Hippocampal formation (tissue), 2 donors: ENCODE measurements around the gene RNF207.

Source experiments
- DNase-seq, 2 donors: peaks; one replicate each; lab custom pipeline; 2025; lab: John Stamatoyannopoulos, UW

RNF207 gene

DNA sequence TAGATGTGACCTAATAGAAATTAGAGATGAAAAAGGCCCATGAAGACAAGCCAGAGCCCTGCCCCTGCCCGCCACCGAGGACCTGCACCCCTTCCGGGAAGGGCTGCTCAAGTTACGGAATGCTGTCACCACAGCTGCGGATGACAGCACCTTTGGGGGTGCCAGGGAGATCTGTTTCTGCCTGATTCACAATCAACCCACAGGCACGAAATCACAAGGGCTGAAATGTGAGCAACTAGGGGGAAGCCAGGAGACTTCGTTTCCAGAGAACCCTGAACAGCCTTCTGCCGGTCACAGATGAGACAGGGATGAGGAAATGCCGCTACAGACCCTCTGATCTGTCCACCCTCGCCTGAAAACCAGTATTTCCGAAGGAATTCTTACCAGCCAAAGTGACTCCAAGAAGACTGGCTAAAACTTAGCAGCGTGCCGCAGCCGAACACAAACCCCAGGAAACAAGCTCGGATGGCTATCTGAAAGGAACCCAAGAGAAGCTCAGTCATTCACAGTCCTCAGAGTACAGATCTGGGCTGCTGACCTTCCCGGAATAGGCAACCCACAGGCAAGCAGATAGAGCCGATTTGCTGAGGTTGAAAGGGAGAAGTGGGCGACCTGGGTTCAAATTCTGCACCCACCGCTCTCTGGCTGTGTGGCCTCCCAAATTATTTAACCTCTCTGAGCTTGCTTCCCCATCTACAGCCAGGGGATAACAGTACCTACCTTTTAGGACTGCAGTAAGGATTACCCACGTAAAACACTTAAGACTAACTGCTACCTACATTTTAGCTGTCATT is 28.8 kb downstream of the RNF207 start:
- no peak for DNase-seq

DNA sequence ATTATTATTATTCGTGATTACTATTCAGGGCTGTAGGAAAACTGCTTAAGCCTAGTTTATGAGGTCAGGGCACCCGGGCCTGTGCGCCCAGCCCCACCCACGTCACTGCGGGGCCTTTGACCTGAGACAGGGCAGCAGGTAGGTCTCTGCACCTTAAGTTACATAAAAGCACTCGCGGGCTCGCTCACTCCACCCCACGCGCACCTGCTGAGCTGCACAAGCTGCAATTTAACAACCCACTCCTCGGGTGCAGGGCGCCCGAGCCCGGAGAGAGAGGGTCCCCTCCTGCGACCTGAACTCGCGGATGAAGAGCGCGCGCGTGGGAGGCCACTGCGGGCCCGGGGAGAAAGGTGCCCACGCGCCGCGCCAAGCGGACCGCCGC is 29.4 kb downstream of the RNF207 start:
- DNase-seq: no peak

DNA sequence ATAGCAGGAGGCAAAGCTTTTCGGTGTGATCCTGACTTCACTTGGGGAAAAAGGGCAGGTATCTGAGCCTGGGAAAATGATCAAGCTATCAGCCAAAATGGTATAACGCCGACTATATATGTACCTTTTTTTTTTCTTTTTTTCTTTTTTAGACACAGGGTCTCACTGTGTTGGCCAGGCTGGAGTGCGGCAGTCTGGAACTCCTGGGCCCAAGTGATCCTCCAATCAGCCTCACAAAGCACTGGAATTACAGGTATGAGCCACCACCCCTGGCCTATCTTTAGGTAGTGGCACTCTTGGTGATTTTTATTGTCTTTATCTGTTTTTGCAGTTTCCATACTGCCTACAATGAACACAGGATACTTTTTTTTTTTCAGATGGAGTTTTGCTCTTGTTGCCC is 31.2 kb downstream of the RNF207 start:
- DNase-seq: no peak

DNA sequence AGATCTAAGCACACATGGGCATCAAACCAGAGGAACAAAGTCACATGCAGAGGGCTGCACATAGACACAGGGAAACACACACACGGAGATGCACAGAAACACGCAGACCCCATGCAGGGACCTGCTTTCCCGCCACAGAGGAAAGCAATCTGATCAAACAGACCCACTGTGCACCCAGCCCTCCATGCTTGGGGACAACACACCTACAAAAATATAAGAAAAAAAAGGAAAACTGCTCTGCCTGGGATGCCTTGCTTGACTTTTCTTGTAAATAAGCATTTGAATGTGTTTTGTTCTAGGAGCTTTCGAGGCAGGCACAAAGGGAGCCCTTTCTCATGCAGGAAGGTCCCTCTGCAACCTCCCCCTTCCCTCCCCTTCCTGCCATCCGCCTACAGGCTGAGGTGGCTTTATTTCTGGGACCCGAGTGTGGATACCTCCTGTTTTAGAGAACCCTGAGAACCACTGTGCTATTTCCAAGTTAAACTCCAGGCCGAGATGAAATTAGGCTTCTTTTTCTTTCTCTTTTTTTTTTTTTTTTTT is 33.4 kb downstream of the RNF207 start:
- no peak for DNase-seq

- DNase-seq: no peak
Observed at GRCh38 chr1:6239950-6240768, 34.2 kb downstream of the RNF207 start.

DNA sequence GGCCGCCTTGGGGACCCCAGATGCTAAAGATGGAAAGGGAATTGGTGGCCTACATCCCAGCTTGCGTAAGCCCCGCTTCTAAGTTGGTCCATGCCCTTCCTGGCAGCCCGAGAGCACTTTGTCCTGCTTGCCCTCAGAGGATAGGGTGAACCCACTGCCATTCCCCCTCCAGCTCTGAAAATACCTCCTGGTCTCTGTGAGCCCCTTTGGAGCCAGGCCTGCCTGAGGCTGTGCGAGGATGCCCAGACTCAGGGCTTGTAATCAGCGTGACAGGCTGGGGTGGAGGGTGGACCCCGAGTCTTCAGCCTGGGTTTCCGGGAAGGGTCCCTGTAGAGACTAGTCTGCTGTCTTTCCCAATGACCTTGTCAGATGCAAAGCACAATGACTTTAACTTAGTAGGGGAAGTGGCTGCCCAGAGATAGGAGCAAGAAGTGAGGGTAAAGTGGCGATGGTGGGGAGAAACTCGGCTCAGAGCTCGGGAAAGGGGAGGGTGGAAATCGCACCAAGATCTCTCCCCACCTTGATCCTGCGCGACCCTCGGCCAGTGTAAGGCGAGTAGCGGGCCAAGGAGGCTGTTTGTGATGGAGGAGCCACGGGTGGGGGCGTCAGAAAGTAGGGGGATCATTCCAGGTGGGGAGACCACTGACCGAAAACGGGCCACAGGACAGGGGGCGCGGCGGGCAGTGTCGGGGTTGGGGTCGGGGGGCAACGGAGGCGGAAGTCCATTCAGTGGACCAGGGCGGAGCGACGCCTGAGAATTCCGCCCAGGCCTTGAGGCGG is 35.4 kb downstream of the RNF207 start:
- no peak for DNase-seq

DNA sequence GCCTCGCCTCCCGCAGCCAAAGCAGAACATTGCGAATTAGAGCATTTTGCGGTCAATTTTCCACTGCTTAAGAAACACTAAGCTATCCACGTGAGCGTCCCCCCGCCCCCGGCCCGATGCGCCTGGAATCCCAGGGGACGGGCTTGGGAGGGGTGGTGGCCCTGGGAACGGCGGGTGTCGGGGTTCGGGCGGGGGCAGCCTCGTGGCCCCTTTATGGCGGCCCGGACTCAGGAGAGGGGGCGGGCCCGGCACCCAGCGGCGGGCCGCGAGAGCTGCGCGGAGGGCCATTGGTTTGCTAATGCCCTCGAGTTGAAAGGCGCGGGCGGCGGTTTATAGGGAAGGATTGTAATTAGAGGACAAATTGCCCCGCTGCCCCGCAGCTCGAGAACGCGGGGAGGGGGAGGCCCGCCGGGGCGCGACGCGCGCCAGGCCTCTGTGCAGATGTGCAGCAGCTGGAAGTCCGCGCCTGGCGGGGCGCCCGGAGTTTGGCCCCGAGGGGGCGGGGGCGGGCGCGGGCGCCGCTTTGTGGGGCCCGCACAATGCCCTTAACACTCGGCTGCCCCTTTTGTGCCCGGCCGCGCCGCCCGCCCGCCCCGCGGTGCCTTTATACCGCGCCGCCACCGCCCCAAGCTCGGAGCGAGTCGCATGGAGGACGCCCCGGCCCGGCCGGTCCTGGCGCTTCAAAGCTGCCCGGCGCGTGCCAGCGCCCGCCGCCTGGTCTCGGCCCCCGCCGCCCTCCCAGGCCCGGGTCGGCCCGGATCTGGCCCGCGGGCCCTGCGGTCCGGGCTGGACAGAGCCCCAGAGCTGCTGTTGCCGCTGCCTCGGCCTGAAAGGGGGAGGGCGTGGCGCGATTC is 36.2 kb downstream of the RNF207 start:
- no peak for DNase-seq

- no peak for DNase-seq
Observed at GRCh38 chr1:6243053-6243834, 37.3 kb downstream of the RNF207 start.

DNA sequence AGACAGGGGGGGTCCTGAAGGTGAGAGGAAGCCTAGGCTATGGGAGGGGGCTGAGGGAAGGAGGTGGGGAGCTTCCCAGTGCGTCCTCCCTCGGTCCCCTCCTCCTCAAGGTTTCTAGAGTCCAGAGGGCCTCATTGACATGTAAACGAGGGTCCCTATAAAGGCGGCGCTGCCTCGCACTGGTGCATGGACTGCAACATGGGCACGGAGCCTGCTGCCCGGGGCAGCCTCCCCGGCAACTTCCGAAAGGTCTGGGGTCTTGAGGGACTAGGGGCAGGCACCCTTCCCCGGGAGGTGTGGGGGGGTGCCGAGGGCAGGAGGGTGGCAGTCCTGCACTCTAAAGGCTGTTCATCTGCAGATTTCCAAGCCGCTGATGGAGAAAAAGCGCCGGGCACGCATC is 38.1 kb downstream of the RNF207 start, which contains the start of gene HES3:
TSS of gene HES3 (plus strand) at position 187 of the 400 bp plus-strand sequence. CDS start at position 374, 187 bp downstream.
- no peak for DNase-seq

- DNase-seq: no peak
Observed at GRCh38 chr1:6244401-6245049, 38.6 kb downstream of the RNF207 start.

- peak; percentile 37 to 48 for DNase-seq
Observed at GRCh38 chr1:6245086-6245868, 39.4 kb downstream of the RNF207 start.

DNA sequence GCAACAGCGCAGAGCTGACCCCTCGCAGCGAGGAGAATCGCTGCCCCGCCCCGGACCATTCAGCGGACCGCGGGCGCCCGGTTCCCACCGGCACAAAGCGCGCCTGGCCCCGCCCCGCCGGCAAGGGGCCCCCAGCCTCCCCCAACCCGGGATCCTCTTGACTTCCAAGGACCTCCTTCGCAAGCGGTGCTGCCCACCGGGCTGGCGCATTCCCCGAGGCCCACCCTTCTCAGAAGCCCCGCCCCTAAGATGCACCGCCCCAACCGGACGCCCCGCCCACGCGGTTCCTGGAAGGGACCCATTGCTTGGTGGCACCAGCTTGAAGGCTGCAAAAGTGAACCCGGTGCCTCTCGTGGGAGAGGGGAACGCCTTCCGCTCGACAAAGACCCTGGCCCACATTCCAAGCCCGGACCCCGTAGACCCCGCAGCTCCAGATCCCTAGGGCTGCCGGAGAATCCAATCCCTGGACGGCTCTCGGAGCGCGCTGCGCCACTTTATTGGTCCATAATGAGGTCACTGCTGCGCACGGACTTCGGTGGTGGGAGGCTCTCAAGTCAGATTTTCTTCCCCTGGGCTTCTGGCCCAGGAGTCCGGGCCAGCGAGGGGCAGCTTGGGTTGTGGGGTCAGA is 40.1 kb downstream of the RNF207 start:
- no peak for DNase-seq

DNA sequence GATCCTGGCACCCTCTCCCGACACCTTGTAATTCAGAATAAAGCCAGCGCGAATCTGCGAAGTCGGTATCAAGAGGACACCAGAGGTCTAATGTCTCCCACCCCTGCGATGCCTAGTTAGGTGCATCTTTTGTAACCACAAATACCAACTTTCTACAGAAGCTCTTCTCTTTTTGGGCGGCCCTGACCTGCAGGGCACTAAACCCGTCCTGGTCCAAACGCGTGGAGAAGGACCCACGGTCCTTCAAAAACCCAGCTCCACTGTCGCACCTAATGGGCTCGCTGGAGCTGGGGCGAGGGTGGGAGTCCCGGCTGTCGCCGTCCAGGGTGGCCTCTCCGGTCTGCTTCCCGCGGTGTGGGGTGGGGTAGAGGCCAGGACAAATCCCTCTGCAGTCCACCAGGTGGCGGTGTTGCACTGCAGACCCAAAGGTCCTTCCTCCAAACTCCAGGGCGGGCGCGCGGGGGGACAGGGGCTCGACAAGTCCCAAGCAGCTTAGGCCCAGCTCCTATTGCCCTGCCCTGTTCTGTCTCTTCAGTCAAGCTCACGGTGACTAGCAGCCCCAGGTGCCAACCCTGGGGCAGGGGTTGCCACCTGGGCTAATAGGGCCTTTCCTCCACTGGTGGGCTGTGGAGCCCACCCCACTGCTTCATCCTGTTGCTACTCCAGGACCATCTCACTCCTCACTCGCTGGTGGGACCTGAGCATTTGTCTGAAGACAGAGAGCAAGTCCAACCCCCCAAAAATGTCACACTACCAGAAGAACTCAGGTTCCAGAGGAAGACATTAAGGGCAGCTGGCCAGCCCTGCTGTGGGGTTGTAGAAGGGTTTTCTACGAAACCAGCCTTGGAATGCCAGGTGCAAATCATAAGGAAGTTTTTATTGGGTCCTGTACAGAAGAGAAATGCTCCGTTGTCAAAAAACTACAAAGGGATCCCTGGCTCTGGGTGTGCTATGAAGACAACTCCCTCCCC is 40.9 kb downstream of the RNF207 start:
- DNase-seq: peak; percentile 37 to 47

GRCh38 chr1:6247651-6248050 is 41.7 kb downstream of the RNF207 start:
- DNase-seq: no peak

GRCh38 chr1:6248161-6248776 is 42.4 kb downstream of the RNF207 start:
- no peak for DNase-seq

- no peak for DNase-seq
Observed at GRCh38 chr1:6248932-6249738, 43.2 kb downstream of the RNF207 start.
